Epithelial cell of proximal tubule (primary cell): ENCODE data around the gene PRKAR2A. TPM values are rescaled to one million over a fixed set of nuclear protein-coding genes. Genes with fewer than 3 reads are reported as not detected.

Experiments used
- DNase-seq: peaks from one replicate; pipeline ENCODE4 v3.0.0-alpha.2; 2011; ENCODE audit warnings: low read depth
- H3K4me3 ChIP-seq: 2 replicates; pipeline ENCODE4 v1.5.1; 2011; ENCODE audit warnings: low read depth, mild to moderate bottlenecking, low read length
- total RNA-seq: library from RNA; depleted of rRNA; stranded (reverse); fragments of >200 nt; gene quantifications from 2 replicates; pipeline ENCODE4 v1.2.3, GENCODE V29; 2015
- TF ChIP-seq, protein P1 (sequence below): conservative IDR thresholded peaks from 2 replicates; pipeline ENCODE4 v1.5.1; 2012; ENCODE audit warnings: low read depth, mild to moderate bottlenecking, low read length

The PRKAR2A gene
- total RNA-seq, 1 donor from 2014 or later, result 23.5 TPM

GRCh38 chr3:48857641-48858040, 10.0 kb upstream of the PRKAR2A start:
- DNase-seq, result no peak
- H3K4me3 ChIP-seq, result no peak overlapping the region
- TF ChIP-seq, protein P1, sequence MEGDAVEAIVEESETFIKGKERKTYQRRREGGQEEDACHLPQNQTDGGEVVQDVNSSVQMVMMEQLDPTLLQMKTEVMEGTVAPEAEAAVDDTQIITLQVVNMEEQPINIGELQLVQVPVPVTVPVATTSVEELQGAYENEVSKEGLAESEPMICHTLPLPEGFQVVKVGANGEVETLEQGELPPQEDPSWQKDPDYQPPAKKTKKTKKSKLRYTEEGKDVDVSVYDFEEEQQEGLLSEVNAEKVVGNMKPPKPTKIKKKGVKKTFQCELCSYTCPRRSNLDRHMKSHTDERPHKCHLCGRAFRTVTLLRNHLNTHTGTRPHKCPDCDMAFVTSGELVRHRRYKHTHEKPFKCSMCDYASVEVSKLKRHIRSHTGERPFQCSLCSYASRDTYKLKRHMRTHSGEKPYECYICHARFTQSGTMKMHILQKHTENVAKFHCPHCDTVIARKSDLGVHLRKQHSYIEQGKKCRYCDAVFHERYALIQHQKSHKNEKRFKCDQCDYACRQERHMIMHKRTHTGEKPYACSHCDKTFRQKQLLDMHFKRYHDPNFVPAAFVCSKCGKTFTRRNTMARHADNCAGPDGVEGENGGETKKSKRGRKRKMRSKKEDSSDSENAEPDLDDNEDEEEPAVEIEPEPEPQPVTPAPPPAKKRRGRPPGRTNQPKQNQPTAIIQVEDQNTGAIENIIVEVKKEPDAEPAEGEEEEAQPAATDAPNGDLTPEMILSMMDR, result no peak

GRCh38 chr3:48856469-48856868, 8.8 kb upstream of the PRKAR2A start:
- TF ChIP-seq, protein P1, result no peak

GRCh38 chr3:48855681-48856447, 8.2 kb upstream of the PRKAR2A start:
- TF ChIP-seq, protein P1, result no peak
- DNase-seq, result no peak
- H3K4me3 ChIP-seq, result no peak overlapping the region

More at GRCh38 chr3:48856469-48856868, 8.8 kb upstream of the PRKAR2A start:
- DNase-seq, result no peak
- H3K4me3 ChIP-seq, result no peak overlapping the region

GRCh38 chr3:48852151-48852550, 4.5 kb upstream of the PRKAR2A start:
- TF ChIP-seq, protein P1, result no peak
- DNase-seq, result no peak
- no peak overlapping the region for H3K4me3 ChIP-seq

- no peak for DNase-seq
- TF ChIP-seq, protein P1, result no peak
- no peak overlapping the region for H3K4me3 ChIP-seq
Observed at GRCh38 chr3:48851407-48851806, 3.7 kb upstream of the PRKAR2A start.

DNA sequence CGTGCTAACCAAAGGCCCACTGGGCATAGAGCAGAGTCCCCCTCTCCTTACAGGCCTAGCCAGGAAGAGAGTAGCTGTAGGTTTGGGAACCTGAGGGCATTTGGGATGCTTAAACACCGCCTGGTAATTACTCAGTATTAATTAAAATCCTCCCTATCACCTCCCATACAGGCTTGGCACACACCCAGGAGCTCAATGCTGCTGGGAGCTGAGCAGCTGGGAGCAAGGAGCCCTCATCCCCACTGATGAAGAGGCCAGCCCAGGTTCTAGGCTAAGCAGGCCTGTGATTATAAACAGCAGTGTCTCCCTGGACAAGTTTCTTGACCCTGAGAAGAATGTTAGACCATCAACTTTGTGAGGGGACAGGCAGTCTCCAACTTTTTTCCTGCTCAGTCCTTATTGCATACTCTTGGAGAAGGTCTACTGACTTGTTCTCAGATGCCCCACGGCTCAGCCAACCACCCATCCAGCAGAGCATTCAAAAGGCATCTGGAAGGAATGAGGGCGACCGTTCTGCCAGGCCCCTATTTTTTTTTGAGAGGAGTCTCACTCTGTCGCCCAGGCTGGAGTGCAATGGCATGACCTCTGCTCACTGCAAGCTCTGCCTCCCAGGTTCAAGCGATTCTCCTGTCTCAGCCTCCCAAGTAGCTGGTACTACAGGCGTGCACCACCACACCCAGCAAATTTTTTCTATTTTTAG, 1.3 kb upstream of the PRKAR2A start:
- TF ChIP-seq, protein P1, result no peak
- H3K4me3 ChIP-seq, result no peak overlapping the region
- no peak for DNase-seq
